Stimulated activated CD8-positive, alpha-beta memory T cell treated with anti-CD3 and anti-CD28 coated beads, Interleukin-12 subunit alpha, Interleukin-12 subunit beta, amount 100 ng/mL, for 24 hours (primary cell): ENCODE results near the gene CEP68.

Experiments used
- DNase-seq: peaks from one replicate; pipeline ENCODE4 v3.0.0-alpha.2; 2020; ENCODE audit errors: extremely low read depth

CEP68 gene

GRCh38 chr2:65057391-65058052, 1.3 kb downstream of the CEP68 start:
- no peak for DNase-seq

GRCh38 chr2:65059071-65059470, 2.9 kb downstream of the CEP68 start:
- DNase-seq: no peak

GRCh38 chr2:65061146-65061909, 5.1 kb downstream of the CEP68 start:
- DNase-seq: no peak

GRCh38 chr2:65061910-65062339, 5.7 kb downstream of the CEP68 start:
- no peak for DNase-seq

- DNase-seq: no peak
Observed at GRCh38 chr2:65062843-65063825, 6.9 kb downstream of the CEP68 start.

GRCh38 chr2:65064728-65065552, 8.7 kb downstream of the CEP68 start:
- DNase-seq: no peak

GRCh38 chr2:65067806-65068553, 11.8 kb downstream of the CEP68 start:
- no peak for DNase-seq

- DNase-seq: no peak
Observed at GRCh38 chr2:65069439-65069824, 13.2 kb downstream of the CEP68 start.

GRCh38 chr2:65070172-65070830, 14.1 kb downstream of the CEP68 start:
- no peak for DNase-seq

GRCh38 chr2:65070856-65071255, 14.6 kb downstream of the CEP68 start:
- DNase-seq: no peak

- DNase-seq: no peak
Observed at GRCh38 chr2:65071499-65072180, 15.4 kb downstream of the CEP68 start.

- DNase-seq: no peak
Observed at GRCh38 chr2:65072181-65072970, 16.2 kb downstream of the CEP68 start.

- no peak for DNase-seq
Observed at GRCh38 chr2:65073879-65074565, 17.8 kb downstream of the CEP68 start.

GRCh38 chr2:65075176-65075575, 19.0 kb downstream of the CEP68 start:
- no peak for DNase-seq

GRCh38 chr2:65075605-65076344, 19.6 kb downstream of the CEP68 start:
- DNase-seq: no peak

GRCh38 chr2:65076345-65076710, 20.1 kb downstream of the CEP68 start:
- no peak for DNase-seq

GRCh38 chr2:65077898-65078297, 21.7 kb downstream of the CEP68 start:
- no peak for DNase-seq
